GM19193 (cell line): ENCODE results near the gene ADGRB2.

Source experiments
- POLR2A ChIP-seq: IDR thresholded peaks from 4 replicates; pipeline ENCODE4 v1.6.1; 2011; ENCODE audit not compliant: insufficient read depth, insufficient read length; ENCODE audit errors: extremely low read depth

ADGRB2 gene

GRCh38 chr1:31778763-31779488, 14.8 kb upstream of the ADGRB2 start:
- TF ChIP-seq POLR2A: no peak

DNA sequence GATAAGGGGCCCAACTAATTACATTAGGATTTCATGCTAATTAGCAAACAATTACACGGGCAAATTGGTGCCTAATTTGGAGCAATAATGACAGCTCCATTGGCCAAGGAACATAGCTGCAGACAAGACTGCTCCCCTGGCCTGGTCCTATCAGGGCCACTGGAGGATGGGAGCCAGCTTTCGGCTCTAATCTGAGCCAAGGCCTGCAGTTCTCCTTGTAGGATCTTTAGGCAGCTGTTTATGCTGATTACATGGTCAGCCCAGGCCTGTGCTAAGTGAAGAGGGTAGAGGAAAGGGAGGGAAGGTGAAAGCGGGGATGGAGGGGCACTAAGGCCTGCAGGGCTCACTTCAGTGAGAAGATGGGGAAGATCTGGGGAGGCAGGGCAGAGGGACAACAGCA, 12.4 kb upstream of the ADGRB2 start:
- no peak for TF ChIP-seq POLR2A

- TF ChIP-seq POLR2A: no peak
These were observed 11.9 kb upstream of the ADGRB2 start for GRCh38 chr1:31776032-31776431.

GRCh38 chr1:31775210-31775999, 11.3 kb upstream of the ADGRB2 start:
- TF ChIP-seq POLR2A: no peak

- TF ChIP-seq POLR2A: no peak
These were observed 10.4 kb upstream of the ADGRB2 start for GRCh38 chr1:31774495-31774894.

GRCh38 chr1:31773861-31774260, 9.7 kb upstream of the ADGRB2 start:
- TF ChIP-seq POLR2A: no peak

DNA sequence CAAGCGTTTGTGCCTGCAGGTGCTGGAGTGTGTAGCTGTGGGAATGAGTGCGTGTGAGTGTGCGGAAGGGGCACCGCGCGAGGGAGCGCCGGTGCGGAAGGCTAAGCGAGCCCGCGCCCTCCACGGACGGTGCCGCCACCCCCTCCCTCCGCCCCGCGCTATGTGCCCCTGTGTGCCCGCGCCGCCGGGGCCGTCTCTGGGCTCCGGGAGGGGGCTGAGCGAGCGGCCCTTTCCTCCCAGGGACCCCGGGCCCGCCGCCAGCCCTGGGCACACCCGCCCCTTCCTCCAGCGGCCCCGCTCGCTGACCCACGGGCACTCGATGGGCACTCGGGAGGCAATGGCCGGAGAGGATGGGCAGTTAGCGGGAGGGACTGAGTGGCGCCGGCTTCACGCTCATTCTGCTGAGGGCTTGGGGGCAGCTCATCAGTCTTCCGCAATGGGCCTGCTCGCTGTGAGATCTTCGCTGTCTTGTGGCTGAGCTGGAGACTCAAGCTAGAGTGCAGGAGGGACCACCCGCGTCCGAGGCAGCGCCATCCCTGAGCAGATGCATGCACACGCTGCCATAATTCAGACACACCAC, 8.6 kb upstream of the ADGRB2 start:
- no peak for TF ChIP-seq POLR2A

- TF ChIP-seq POLR2A: no peak
These were observed 7.9 kb upstream of the ADGRB2 start for GRCh38 chr1:31771891-31772668.

DNA sequence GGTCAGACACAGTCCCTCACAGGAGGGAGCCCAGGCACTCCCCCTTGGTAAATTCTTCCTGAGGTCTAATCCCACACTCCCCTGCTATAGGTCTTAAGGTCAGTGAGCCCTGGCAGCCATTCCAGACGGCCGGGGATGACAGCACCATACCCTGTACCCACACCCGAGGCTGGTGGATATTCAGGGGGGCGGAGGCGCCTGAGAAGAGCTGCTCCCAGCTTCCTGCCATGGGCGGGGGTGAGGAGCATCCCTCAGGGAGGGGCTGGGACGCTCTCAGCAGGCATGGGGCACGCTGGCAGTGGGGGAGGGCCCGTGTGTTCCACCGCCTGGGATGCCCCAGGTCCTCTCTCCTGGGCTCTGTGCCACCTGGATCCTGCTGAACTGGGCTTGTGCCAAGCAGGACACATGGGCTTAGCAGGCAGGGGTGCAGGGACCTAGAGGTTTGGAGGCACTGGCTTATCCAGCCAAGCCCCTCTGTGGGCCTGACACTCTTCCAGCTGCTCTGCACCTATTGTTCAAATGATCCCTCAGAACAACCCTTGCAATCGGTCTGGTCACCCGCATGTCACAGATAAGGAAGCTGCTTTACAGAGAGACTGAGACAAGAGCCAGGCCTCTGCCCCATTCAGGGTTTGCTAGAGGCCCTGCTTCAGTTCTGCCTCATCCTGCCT, 5.7 kb upstream of the ADGRB2 start:
- no peak for TF ChIP-seq POLR2A

- no peak for TF ChIP-seq POLR2A
These were observed 5.0 kb upstream of the ADGRB2 start for GRCh38 chr1:31768939-31769704.

DNA sequence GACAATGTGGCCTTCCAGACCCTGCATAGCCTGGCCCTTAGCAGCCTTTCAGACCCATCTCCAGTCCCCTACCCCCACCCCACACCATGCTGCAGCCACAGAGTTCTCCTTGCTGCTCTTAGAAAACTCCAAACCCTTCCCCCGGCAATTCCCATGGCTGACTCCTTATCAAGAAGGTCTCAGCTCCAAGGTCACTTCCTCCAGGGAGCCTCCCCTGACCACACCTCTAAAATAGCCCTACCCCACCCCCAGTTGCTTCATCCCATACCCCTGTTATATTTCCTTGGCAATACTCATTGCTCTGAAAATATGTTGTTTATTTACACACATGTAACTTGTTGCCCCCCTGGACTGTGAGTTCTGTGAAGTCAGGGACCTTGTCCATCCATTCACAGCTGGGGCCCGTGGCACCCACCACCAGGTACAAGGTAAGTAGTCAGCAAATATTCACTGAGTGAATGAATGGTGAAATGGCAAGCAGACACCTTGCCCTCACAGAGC, 4.3 kb upstream of the ADGRB2 start:
- TF ChIP-seq POLR2A: no peak

GRCh38 chr1:31767225-31767624, 3.1 kb upstream of the ADGRB2 start:
- no peak for TF ChIP-seq POLR2A

DNA sequence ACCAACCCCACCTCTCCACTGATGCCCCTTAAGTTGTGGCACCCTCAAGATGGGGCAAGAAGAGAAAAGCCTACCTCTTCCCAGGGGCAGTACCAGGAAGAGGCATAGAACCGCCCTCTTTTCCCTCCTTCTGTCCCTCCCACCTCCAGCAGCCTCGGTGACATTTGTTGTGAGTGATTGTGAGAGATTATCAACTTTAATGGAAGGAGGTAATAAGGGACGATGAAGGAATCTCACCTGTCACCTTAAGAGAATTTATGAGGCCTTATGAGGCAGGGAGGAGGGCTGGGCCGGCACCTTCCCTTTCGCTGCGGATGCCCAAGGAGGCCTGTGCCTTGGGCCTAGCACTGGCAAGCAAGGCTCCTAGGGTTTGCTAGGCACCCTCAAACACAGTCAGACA, 1.4 kb upstream of the ADGRB2 start:
- TF ChIP-seq POLR2A: no peak

GRCh38 chr1:31765041-31765467, 914 bp upstream of the ADGRB2 start:
- no peak for TF ChIP-seq POLR2A
